ENCODE data around the gene NUDT3.

DNA sequence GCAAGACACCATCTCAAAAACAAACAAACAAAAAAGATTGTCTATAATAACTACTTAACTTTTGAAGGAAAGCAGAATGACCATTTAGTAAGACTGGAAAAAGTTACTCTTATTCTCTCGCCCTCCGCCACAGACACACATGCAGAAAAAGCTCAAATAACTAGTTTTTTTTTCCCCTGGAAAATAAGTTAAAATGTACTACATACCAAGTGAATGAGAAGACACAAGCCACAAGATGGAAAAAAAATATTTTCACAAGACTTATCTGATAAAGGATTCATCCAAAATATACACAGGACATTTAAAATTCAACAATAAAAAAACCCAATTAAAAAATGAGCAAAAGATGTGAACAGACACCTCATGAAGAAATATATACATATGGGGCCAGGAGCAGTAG lies 31.9 kb downstream of the NUDT3 start:
- TF ChIP-seq, protein P1, sequence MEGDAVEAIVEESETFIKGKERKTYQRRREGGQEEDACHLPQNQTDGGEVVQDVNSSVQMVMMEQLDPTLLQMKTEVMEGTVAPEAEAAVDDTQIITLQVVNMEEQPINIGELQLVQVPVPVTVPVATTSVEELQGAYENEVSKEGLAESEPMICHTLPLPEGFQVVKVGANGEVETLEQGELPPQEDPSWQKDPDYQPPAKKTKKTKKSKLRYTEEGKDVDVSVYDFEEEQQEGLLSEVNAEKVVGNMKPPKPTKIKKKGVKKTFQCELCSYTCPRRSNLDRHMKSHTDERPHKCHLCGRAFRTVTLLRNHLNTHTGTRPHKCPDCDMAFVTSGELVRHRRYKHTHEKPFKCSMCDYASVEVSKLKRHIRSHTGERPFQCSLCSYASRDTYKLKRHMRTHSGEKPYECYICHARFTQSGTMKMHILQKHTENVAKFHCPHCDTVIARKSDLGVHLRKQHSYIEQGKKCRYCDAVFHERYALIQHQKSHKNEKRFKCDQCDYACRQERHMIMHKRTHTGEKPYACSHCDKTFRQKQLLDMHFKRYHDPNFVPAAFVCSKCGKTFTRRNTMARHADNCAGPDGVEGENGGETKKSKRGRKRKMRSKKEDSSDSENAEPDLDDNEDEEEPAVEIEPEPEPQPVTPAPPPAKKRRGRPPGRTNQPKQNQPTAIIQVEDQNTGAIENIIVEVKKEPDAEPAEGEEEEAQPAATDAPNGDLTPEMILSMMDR (IDR thresholded peaks at IDR 0.05): no peak
- no peak for TF ChIP-seq POLR2A (IDR thresholded peaks at IDR 0.05)
